SU-DHL-6 (cell line): ENCODE results near the gene SFSWAP.

Experiments used
- H2AFZ ChIP-seq: fragments of 200-600 bp; sonication (generic); 2 replicates; pipeline ENCODE4 v1.6.1; 2014; ENCODE audit warnings: low read depth, mild to moderate bottlenecking, moderate library complexity, mixed read lengths, antibody characterized with exemption, low read length; ENCODE audit not compliant: severe bottlenecking
- H3F3A ChIP-seq: fragments of 200-600 bp; shearing (Covaris generic); 2 replicates; pipeline ENCODE4 v1.6.0; 2016; ENCODE audit warnings: antibody characterized with exemption, mild to moderate bottlenecking; ENCODE audit not compliant: insufficient read depth
- H3K27ac ChIP-seq: fragments of 200-600 bp; sonication (generic); 2 replicates; pipeline ENCODE4 v1.5.1; 2016; ENCODE audit warnings: low read depth, mild to moderate bottlenecking, low read length, moderate library complexity, mixed read lengths
- H3K27me3 ChIP-seq: fragments of 200-600 bp; sonication (generic), shearing (Covaris generic); 2 replicates; pipeline ENCODE4 v1.6.0; 2014; ENCODE audit warnings: mild to moderate bottlenecking, low read length
- H3K36me3 ChIP-seq: fragments of 200-600 bp; sonication (generic); 2 replicates; pipeline ENCODE4 v1.6.1; 2014; ENCODE audit warnings: mild to moderate bottlenecking, low read length, mixed read lengths
- H3K4me2 ChIP-seq: fragments of 300-600, 200-600 bp; shearing (Covaris generic), sonication (generic); 2 replicates; pipeline ENCODE4 v1.6.0; 2014; ENCODE audit warnings: low read length, low read depth, mild to moderate bottlenecking; ENCODE audit not compliant: poor library complexity, severe bottlenecking
- H3K4me3 ChIP-seq: fragments of 200-600 bp; sonication (generic); 2 replicates; pipeline ENCODE4 v1.5.1; 2014; ENCODE audit warnings: antibody characterized with exemption, low read length, mild to moderate bottlenecking, mixed read lengths; ENCODE audit not compliant: insufficient read depth, poor library complexity, severe bottlenecking
- H3K79me2 ChIP-seq: fragments of 200-600 bp; sonication (generic); 2 replicates; pipeline ENCODE4 v1.6.1; 2014; ENCODE audit warnings: mild to moderate bottlenecking, low read length, moderate library complexity; ENCODE audit not compliant: insufficient read depth
- H3K9ac ChIP-seq: fragments of 200-600 bp; sonication (generic); 2 replicates; pipeline ENCODE4 v1.7.0; 2014; ENCODE audit warnings: mild to moderate bottlenecking, low read length
- H3K9me2 ChIP-seq: fragments of 200-600 bp; sonication (generic); replicated peaks from 2 replicates; pipeline ENCODE4 v1.6.1; 2014; ENCODE audit warnings: low read length; ENCODE audit not compliant: insufficient read depth
- H3K9me3 ChIP-seq: fragments of 200-600 bp; sonication (generic); 2 replicates; pipeline ENCODE4 v1.6.1; 2014; ENCODE audit warnings: low read length, mixed read lengths; ENCODE audit not compliant: insufficient read depth
- H4K20me1 ChIP-seq: fragments of 200-600 bp; sonication (generic); 2 replicates; pipeline ENCODE4 v1.6.1; 2014; ENCODE audit warnings: low read depth, mild to moderate bottlenecking, antibody characterized with exemption, low read length, moderate library complexity, mixed read lengths
- EZH2phosphoT487 ChIP-seq: fragments of 200-600 bp; sonication (generic), shearing (Covaris generic); conservative IDR thresholded peaks from 2 replicates; pipeline ENCODE4 v1.6.1; 2018; ENCODE audit warnings: mild to moderate bottlenecking, antibody characterized with exemption, low read length, moderate library complexity, mixed read lengths
- TF ChIP-seq, protein P1 (sequence below): fragments of 200-600 bp; sonication (generic); IDR thresholded peaks from one replicate; pipeline ENCODE4 v1.5.1; 2017; ENCODE audit warnings: antibody characterized with exemption, mild to moderate bottlenecking, low read length, moderate library complexity; ENCODE audit not compliant: insufficient read depth, poor library complexity, severe bottlenecking

SFSWAP gene

DNA sequence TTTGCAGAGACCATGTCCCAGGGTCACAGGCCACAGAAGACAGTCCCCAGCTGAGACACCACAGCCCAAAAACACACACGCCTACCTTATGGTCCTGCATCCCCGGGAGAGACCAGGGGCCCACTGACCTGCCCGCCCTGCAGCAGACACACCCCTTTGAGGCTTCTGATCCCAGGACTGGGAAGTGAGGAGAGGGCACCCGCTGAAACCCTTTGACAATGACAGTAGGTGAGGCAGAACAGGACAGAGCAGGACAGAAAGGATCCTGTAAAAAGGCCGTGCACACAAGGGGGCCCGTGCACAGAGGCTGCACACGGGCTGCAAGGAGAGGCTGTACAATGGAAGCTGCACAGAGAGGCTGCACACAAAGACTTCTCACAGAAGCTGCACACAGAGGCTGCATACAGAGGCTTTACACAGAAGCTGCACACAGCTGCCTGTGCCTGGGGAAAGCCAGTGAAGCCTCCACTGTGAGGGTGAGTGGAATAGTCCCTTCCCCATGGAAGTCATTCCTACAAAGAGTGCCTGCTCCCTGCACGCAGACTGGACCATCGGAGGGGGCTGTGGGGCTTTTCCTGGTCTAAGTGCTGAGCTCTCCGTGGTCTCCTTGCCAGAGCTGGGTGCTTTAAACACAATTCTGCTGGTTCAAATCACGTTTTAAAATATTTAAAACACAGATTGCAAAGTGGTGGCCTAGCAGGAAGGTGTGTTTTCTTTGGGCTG, 16.6 kb upstream of the SFSWAP start:
- no peaks in the 10 kb centered on the region for H3K36me3 ChIP-seq
- no peak overlapping the region for H3K27ac ChIP-seq
- H2AFZ ChIP-seq, result no peak overlapping the region
- H3K79me2 ChIP-seq, result no peaks in the 10 kb centered on the region
- H3K27me3 ChIP-seq, result no peaks in the 10 kb centered on the region
- H3K9ac ChIP-seq, result no peak overlapping the region
- no peaks in the 10 kb centered on the region for H3K9me3 ChIP-seq
- no peak overlapping the region for H3K4me3 ChIP-seq
- H3F3A ChIP-seq, result no peaks in the 10 kb centered on the region
- no peak overlapping the region for H3K4me2 ChIP-seq
- TF ChIP-seq, protein P1, sequence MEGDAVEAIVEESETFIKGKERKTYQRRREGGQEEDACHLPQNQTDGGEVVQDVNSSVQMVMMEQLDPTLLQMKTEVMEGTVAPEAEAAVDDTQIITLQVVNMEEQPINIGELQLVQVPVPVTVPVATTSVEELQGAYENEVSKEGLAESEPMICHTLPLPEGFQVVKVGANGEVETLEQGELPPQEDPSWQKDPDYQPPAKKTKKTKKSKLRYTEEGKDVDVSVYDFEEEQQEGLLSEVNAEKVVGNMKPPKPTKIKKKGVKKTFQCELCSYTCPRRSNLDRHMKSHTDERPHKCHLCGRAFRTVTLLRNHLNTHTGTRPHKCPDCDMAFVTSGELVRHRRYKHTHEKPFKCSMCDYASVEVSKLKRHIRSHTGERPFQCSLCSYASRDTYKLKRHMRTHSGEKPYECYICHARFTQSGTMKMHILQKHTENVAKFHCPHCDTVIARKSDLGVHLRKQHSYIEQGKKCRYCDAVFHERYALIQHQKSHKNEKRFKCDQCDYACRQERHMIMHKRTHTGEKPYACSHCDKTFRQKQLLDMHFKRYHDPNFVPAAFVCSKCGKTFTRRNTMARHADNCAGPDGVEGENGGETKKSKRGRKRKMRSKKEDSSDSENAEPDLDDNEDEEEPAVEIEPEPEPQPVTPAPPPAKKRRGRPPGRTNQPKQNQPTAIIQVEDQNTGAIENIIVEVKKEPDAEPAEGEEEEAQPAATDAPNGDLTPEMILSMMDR, result no peak
- no peak for TF ChIP-seq EZH2phosphoT487
- H4K20me1 ChIP-seq, result no peaks in the 10 kb centered on the region
- no peaks in the 10 kb centered on the region for H3K9me2 ChIP-seq

DNA sequence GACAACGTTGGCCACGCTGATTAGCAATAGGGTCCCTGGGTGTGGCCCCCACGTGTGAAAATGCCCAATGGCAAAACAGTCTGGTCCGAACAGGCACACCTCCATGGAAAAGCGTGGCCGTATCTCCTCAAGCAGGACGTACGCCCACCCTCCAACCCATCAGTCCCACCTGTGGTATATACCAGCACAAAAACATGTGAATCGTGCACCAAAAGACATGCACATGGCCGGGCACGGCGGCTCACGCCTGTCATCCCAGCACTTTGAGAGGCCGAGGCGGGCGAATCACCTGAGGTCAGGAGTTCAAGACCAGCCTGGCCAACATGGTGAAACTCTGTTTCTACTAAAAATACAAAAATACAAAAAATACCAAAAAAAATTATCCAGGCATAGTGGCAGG, 14.9 kb upstream of the SFSWAP start:
- Histone ChIP-seq H3K9me2 (no peaks in the 10 kb centered on the region), H2AFZ (no peak overlapping the region), H3F3A (no peaks in the 10 kb centered on the region), H3K9ac (no peak overlapping the region), H3K9me3 (no peaks in the 10 kb centered on the region), H3K4me3 (no peak overlapping the region), H4K20me1 (no peaks in the 10 kb centered on the region), H3K79me2 (no peaks in the 10 kb centered on the region), H3K27me3 (no peaks in the 10 kb centered on the region), H3K36me3 (no peaks in the 10 kb centered on the region), H3K27ac (no peak overlapping the region), H3K4me2 (no peak overlapping the region)
- TF ChIP-seq EZH2phosphoT487, result no peak
- TF ChIP-seq, protein P1, result no peak

- Histone ChIP-seq H3K79me2 (no peaks in the 10 kb centered on the region), H3K27ac (no peak overlapping the region), H4K20me1 (no peaks in the 10 kb centered on the region), H3K9me2 (no peaks in the 10 kb centered on the region), H3K27me3 (no peaks in the 10 kb centered on the region), H3K36me3 (no peaks in the 10 kb centered on the region), H3K9ac (no peak overlapping the region), H3K4me2 (no peak overlapping the region), H3F3A (no peaks in the 10 kb centered on the region), H3K9me3 (no peaks in the 10 kb centered on the region), H2AFZ (no peak overlapping the region), H3K4me3 (no peak overlapping the region)
- no peak for TF ChIP-seq EZH2phosphoT487
- TF ChIP-seq, protein P1, result no peak
Measured at GRCh38 chr12:131698286-131698685, 12.6 kb upstream of the SFSWAP start.
